ENCODE results near the gene CTPS2. TPM values are rescaled to one million over a fixed set of nuclear protein-coding genes. Genes with fewer than 3 reads are reported as not detected.

CTPS2 gene
- total and polyA plus RNA-seq, 2 donors (not counting 3 experiments of a cell fraction or from before 2014, with no cell fraction given), result 7.4 to 15.7 TPM

GRCh38 chrX:16719334-16720084 lies 7.0 kb upstream of the CTPS2 start, which contains the start of gene SYAP1:
Gene SYAP1, plus strand, starts transcription at chrX:16719612. Its CDS starts 113 bp downstream, at chrX:16719725.
- POLR2A ChIA-PET, result interaction anchor here (0.5 to 2.1 kb wide), 7 partner anchors 16 to 162 kb away, joined by 3 to 11 read pairs (median 3); partner anchors contain the start of gene TXLNG
- FAIRE-seq, result peak; percentile 98
- Histone ChIP-seq H3K9me3 (replicated peaks; ENCODE audit: control insufficient read depth, insufficient read depth, low read length) (no peaks in the 10 kb centered on the region), H2AFZ (ENCODE audit: low read depth, low read length) (peak within 1 kb of the TSS; percentile 54), H3K4me3 (replicated peaks in 1 of 3; ENCODE audit: insufficient read depth in 1 of 3, low read depth in 1 of 3, low read length in 3 of 3) (peak within 1 kb of the TSS; percentile 42 to 72 (median 63)), H3K9me1 (replicated peaks; ENCODE audit: control insufficient read depth, extremely low read depth, insufficient read depth, low read length) (no peaks in the 10 kb centered on the region), H4K20me1 (replicated peaks; ENCODE audit: control insufficient read depth, extremely low read depth, insufficient read depth, low read length) (no peaks in the 10 kb centered on the region), H3K4me1 (ENCODE audit: control insufficient read depth, extremely low read depth, insufficient read depth, low read length) (peaks cover 4% of the 10 kb centered on the region), H3K9ac (replicated peaks; ENCODE audit: extremely low read depth, insufficient read depth, low read length) (peak within 1 kb of the TSS; percentile 95), H3K27me3 (ENCODE audit: control insufficient read depth in 2 of 2, insufficient read depth in 2 of 2, low read length in 2 of 2) (no peaks in the 10 kb centered on the region), H3K36me3 (ENCODE audit: control insufficient read depth in 2 of 2, extremely low read depth in 1 of 2, insufficient read depth in 2 of 2, low read length in 2 of 2) (no peaks in the 10 kb centered on the region), H3K4me2 (ENCODE audit: insufficient read depth, low read length) (peak within 1 kb of the TSS; percentile 88), H3K79me2 (ENCODE audit: control insufficient read depth, insufficient read depth, low read length) (peaks cover 31% of the 10 kb centered on the region), H3K27ac (ENCODE audit: insufficient read depth, low read depth, low read length) (peak within 1 kb of the TSS; percentile 94)
- peak; percentile 95 for DNase-seq (ENCODE audit: low read depth, low spot score)
- TF ChIP-seq MAX (IDR thresholded peaks at IDR 0.05; ENCODE audit: insufficient read depth, insufficient read length) (no peak), EZH2 (IDR thresholded peaks at IDR 0.05; ENCODE audit: borderline replicate concordance, low read depth, low read length, severe bottlenecking) (no peak), POLR2A (IDR thresholded peaks at IDR 0.05; ENCODE audit: low read depth, low read length) (peak; percentile 88), CTCF (IDR thresholded peaks at IDR 0.05; ENCODE audit: extremely low read depth in 1 of 2, insufficient read depth in 1 of 2, low read depth in 1 of 2, low read length in 2 of 2) (no peak), POLR2AphosphoS5 (IDR thresholded peaks at IDR 0.05; ENCODE audit: insufficient read depth, low read depth, low read length) (peak; percentile 91), GATA2 (IDR thresholded peaks at IDR 0.05; ENCODE audit: insufficient read depth, insufficient read length, low read depth, low read length) (no peak), FOS (IDR thresholded peaks at IDR 0.05; ENCODE audit: borderline replicate concordance, insufficient read depth, low read length) (peak; percentile 29), JUN (IDR thresholded peaks at IDR 0.05; ENCODE audit: borderline replicate concordance, insufficient read depth, insufficient read length, low read depth) (peak; percentile 66)
- intact Hi-C loops (cut with micrococcal nuclease) (loop anchor here (1.0 to 2.0 kb wide), 2 partner anchors 51 to 67 kb away; partner anchors contain the start of gene TXLNG), dilution Hi-C loops (cut with MboI; ENCODE audit: extremely low pct_ligation_motif_present, low sequenced_read_pairs) (no loop called here)
- CTCF ChIA-PET, result interaction anchor here (1.0 kb wide), 1 partner anchor 88 kb away, joined by 3 read pairs; no protein-coding TSS in a partner anchor
- no TSS peak for BruUV-seq (replicated peaks)

Data from endothelial cell of umbilical vein (primary cell).